Endothelial cell of umbilical vein (primary cell): ENCODE results near the gene AXIN2.

Experiments
- EZH2 ChIP-seq: IDR thresholded peaks from 2 replicates; pipeline ENCODE4 v1.6.1; 2012; ENCODE audit warnings: borderline replicate concordance, low read depth, mild to moderate bottlenecking, moderate library complexity, low read length, inconsistent platforms; ENCODE audit not compliant: severe bottlenecking
- FOS ChIP-seq: IDR thresholded peaks from 2 replicates; pipeline ENCODE4 v1.6.1; 2011; ENCODE audit warnings: mild to moderate bottlenecking, low read length, moderate library complexity, borderline replicate concordance; ENCODE audit not compliant: insufficient read depth
- GATA2 ChIP-seq: IDR thresholded peaks from 2 replicates; pipeline ENCODE4 v1.7.0; 2011; ENCODE audit warnings: low read depth, mild to moderate bottlenecking, moderate library complexity, mixed read lengths, low read length; ENCODE audit not compliant: insufficient read length, insufficient read depth
- MAX ChIP-seq: IDR thresholded peaks from 2 replicates; pipeline ENCODE4 v1.6.1; 2011; ENCODE audit not compliant: insufficient read depth, insufficient read length
- POLR2A ChIP-seq: IDR thresholded peaks from 2 replicates; pipeline ENCODE4 v1.6.1; 2012; ENCODE audit warnings: low read depth, mild to moderate bottlenecking, control low read depth, low read length
- POLR2AphosphoS5 ChIP-seq: IDR thresholded peaks from 2 replicates; pipeline ENCODE4 v1.6.1; 2012; ENCODE audit warnings: low read depth, mild to moderate bottlenecking, control low read depth, low read length, moderate library complexity; ENCODE audit not compliant: insufficient read depth
- TF ChIP-seq, protein P1 (sequence below), 2 donors: IDR thresholded peaks; 1 replicate in 1 of 2; 2 replicates in 1 of 2; pipeline ENCODE4 v1.5.1; 2011; ENCODE audit warnings: low read length in 2 of 2, mild to moderate bottlenecking in 2 of 2, moderate library complexity in 2 of 2, control low read depth in 1 of 2, inconsistent platforms in 1 of 2, low read depth in 1 of 2; ENCODE audit not compliant: insufficient read depth in 1 of 2; ENCODE audit errors: extremely low read depth in 1 of 2

DNA sequence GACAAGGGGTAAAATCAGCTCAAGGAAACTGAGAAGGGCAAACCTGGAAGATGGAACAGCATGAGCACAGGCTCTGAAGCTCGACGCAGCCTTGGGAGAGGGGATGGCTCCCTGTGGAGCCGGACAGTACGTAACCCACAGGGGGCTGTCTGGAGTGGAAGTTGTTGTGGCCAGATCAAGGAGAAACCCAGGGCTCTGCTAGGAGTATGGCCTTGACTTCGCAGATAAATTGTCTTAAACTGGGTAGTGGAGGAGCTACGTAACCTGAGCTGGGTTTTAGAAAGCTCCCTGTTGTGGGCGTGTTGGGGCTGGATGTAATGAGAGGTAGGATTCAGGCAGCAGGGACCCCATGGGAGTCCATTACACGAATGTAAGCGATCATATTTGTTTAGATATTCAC is 25.5 kb upstream of the AXIN2 start:
- TF ChIP-seq, protein P1, sequence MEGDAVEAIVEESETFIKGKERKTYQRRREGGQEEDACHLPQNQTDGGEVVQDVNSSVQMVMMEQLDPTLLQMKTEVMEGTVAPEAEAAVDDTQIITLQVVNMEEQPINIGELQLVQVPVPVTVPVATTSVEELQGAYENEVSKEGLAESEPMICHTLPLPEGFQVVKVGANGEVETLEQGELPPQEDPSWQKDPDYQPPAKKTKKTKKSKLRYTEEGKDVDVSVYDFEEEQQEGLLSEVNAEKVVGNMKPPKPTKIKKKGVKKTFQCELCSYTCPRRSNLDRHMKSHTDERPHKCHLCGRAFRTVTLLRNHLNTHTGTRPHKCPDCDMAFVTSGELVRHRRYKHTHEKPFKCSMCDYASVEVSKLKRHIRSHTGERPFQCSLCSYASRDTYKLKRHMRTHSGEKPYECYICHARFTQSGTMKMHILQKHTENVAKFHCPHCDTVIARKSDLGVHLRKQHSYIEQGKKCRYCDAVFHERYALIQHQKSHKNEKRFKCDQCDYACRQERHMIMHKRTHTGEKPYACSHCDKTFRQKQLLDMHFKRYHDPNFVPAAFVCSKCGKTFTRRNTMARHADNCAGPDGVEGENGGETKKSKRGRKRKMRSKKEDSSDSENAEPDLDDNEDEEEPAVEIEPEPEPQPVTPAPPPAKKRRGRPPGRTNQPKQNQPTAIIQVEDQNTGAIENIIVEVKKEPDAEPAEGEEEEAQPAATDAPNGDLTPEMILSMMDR (IDR thresholded peaks at IDR 0.05; ENCODE audit: extremely low read depth in 1 of 2, insufficient read depth in 1 of 2, low read depth in 1 of 2, low read length in 2 of 2) = no peak
- TF ChIP-seq MAX = no peak
- no peak for TF ChIP-seq POLR2A
- no peak for TF ChIP-seq POLR2AphosphoS5
- no peak for TF ChIP-seq EZH2
- no peak for TF ChIP-seq FOS
- TF ChIP-seq GATA2 = no peak
